ENCODE measurements around the gene NEK1.

DNA sequence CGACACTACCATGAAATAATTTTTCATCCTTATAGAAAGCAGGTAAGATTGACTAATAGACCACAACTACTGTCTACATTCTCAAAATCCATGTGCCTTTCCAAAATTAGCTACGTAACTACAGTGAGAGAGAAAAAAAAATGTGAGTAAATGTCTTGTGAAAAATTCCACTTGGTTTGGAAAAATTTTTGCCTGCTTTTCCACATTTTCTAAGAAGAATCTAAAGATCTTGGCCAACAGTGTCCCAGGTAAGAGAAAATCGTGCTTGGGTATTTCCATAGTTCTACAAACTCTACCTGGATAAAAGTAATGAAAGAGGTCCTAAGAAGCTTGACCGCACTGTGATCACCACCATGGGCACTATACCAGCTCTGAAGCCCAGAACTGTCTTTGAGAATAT lies 6.6 kb upstream of the NEK1 start:
- TF ChIP-seq, protein P1, sequence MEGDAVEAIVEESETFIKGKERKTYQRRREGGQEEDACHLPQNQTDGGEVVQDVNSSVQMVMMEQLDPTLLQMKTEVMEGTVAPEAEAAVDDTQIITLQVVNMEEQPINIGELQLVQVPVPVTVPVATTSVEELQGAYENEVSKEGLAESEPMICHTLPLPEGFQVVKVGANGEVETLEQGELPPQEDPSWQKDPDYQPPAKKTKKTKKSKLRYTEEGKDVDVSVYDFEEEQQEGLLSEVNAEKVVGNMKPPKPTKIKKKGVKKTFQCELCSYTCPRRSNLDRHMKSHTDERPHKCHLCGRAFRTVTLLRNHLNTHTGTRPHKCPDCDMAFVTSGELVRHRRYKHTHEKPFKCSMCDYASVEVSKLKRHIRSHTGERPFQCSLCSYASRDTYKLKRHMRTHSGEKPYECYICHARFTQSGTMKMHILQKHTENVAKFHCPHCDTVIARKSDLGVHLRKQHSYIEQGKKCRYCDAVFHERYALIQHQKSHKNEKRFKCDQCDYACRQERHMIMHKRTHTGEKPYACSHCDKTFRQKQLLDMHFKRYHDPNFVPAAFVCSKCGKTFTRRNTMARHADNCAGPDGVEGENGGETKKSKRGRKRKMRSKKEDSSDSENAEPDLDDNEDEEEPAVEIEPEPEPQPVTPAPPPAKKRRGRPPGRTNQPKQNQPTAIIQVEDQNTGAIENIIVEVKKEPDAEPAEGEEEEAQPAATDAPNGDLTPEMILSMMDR (IDR thresholded peaks at IDR 0.05): no peak
- TF ChIP-seq POLR2A (IDR thresholded peaks at IDR 0.05): no peak

Data from testis (tissue), 2 donors.